ENCODE measurements around the gene PAX5.

- TF ChIP-seq CTCF (IDR thresholded peaks at IDR 0.05) (no peak), POLR2A (IDR thresholded peaks at IDR 0.05) (no peak)
Measured at GRCh38 chr9:36871606-36872005, 162.5 kb downstream of the PAX5 start.
